Cardiac muscle cell (in vitro differentiated cells and primary cell): ENCODE measurements around the gene CCDC171. TPM values are rescaled to one million over a fixed set of nuclear protein-coding genes. Genes with fewer than 3 reads are reported as not detected.

ENCODE experiments used
- DNase-seq, 2 donors: peaks; one replicate each; pipeline versions ENCODE4 v3.0.0 to v3.0.0-alpha.2; 2010 to 2017; ENCODE audit warnings: low read depth in 1 of 2, low spot score in 1 of 2
- H3K27ac ChIP-seq: fragments of 200-600 bp; sonication (generic); 2 replicates; pipeline ENCODE4 v1.5.1; 2016
- H3K27me3 ChIP-seq: fragments of 200-600 bp; sonication (generic); 2 replicates; pipeline ENCODE4 v1.6.0; 2016; ENCODE audit warnings: control low read depth
- H3K36me3 ChIP-seq: fragments of 200-600 bp; sonication (generic); 2 replicates; pipeline ENCODE4 v1.5.1; 2016; ENCODE audit warnings: control low read depth
- H3K4me1 ChIP-seq: fragments of 200-600 bp; sonication (generic); 2 replicates; pipeline ENCODE4 v1.8.1; 2017; ENCODE audit warnings: low read depth, mild to moderate bottlenecking, mixed run types
- H3K4me3 ChIP-seq: fragments of 200-600 bp; sonication (generic); 2 replicates; pipeline ENCODE4 v1.5.1; 2016; ENCODE audit warnings: mild to moderate bottlenecking
- H3K9me3 ChIP-seq: fragments of 200-600 bp; sonication (generic); 2 replicates; pipeline ENCODE4 v1.5.1; 2017; ENCODE audit warnings: low read depth, mild to moderate bottlenecking, control low read depth
- CTCF ChIP-seq: IDR thresholded peaks from 2 replicates; pipeline ENCODE4 v1.5.1; 2012; ENCODE audit warnings: low read depth, mild to moderate bottlenecking, low read length
- polyA plus RNA-seq: library from polyadenylated mRNA; unstranded; fragments of >200 nt; fragmentation: Nextera tagmentation; extraction: Ambion mirVana; gene quantifications from 2 replicates; pipeline ENCODE4 v1.2.1, GENCODE V29; 2016
- total RNA-seq: library from RNA; depleted of rRNA; stranded (reverse); fragments of >200 nt; gene quantifications from 2 replicates; pipeline ENCODE4 v1.2.3, GENCODE V29; 2016

Gene CCDC171
- total and polyA plus RNA-seq, 2 experiments from 2014 or later: 2.8 to 4.5 TPM

- H3K9me3 ChIP-seq: no peaks in the 10 kb centered on the region
- H3K27ac ChIP-seq: no peak overlapping the region
- H3K27me3 ChIP-seq: no peaks in the 10 kb centered on the region
- no peak for TF ChIP-seq CTCF
- H3K4me1 ChIP-seq: no peaks in the 10 kb centered on the region
- no peaks in the 10 kb centered on the region for H3K36me3 ChIP-seq
- peak in 1 of 2 donors; percentile 24 for DNase-seq
- H3K4me3 ChIP-seq: no peak overlapping the region
Measured at GRCh38 chr9:16001856-16002255, 449.0 kb downstream of the CCDC171 start.

- H3K36me3 ChIP-seq: no peaks in the 10 kb centered on the region
- H3K27ac ChIP-seq: no peak overlapping the region
- peak in 1 of 2 donors; percentile 47 for DNase-seq
- H3K4me1 ChIP-seq: no peaks in the 10 kb centered on the region
- no peaks in the 10 kb centered on the region for H3K9me3 ChIP-seq
- no peaks in the 10 kb centered on the region for H3K27me3 ChIP-seq
- TF ChIP-seq CTCF: no peak
- H3K4me3 ChIP-seq: no peak overlapping the region
Measured at GRCh38 chr9:16002816-16003215, 450.0 kb downstream of the CCDC171 start.

- TF ChIP-seq CTCF: no peak
- DNase-seq: no peak
Measured at GRCh38 chr9:16003785-16004184, 450.9 kb downstream of the CCDC171 start.

GRCh38 chr9:16004613-16005012 lies 451.8 kb downstream of the CCDC171 start:
- no peak for DNase-seq
- Histone ChIP-seq H3K27ac (no peak overlapping the region), H3K36me3 (no peaks in the 10 kb centered on the region), H3K27me3 (no peaks in the 10 kb centered on the region), H3K4me1 (no peaks in the 10 kb centered on the region), H3K9me3 (no peaks in the 10 kb centered on the region), H3K4me3 (no peak overlapping the region)
- no peak for TF ChIP-seq CTCF

More at GRCh38 chr9:16003785-16004184, 450.9 kb downstream of the CCDC171 start:
- Histone ChIP-seq H3K27ac (no peak overlapping the region), H3K27me3 (no peaks in the 10 kb centered on the region), H3K4me3 (no peak overlapping the region), H3K4me1 (no peaks in the 10 kb centered on the region), H3K36me3 (no peaks in the 10 kb centered on the region), H3K9me3 (no peaks in the 10 kb centered on the region)

- Histone ChIP-seq H3K36me3 (no peaks in the 10 kb centered on the region), H3K27ac (no peak overlapping the region), H3K9me3 (no peaks in the 10 kb centered on the region), H3K4me1 (no peaks in the 10 kb centered on the region), H3K4me3 (no peak overlapping the region), H3K27me3 (no peaks in the 10 kb centered on the region)
- TF ChIP-seq CTCF: no peak
- DNase-seq: no peak
Measured at GRCh38 chr9:16010221-16010620, 457.4 kb downstream of the CCDC171 start.

- H3K27me3 ChIP-seq: no peaks in the 10 kb centered on the region
- H3K9me3 ChIP-seq: no peaks in the 10 kb centered on the region
- H3K4me1 ChIP-seq: no peaks in the 10 kb centered on the region
- H3K27ac ChIP-seq: no peak overlapping the region
- DNase-seq: no peak
- H3K4me3 ChIP-seq: no peak overlapping the region
- no peak for TF ChIP-seq CTCF
- no peaks in the 10 kb centered on the region for H3K36me3 ChIP-seq
Measured at GRCh38 chr9:16012621-16013020, 459.8 kb downstream of the CCDC171 start.
